ENCODE data around the gene DIPK1C.
"Not testable (repeated sequence)": the region's sequence is repeated elsewhere in the genome, so short reads cannot be mapped to it uniquely, and the experiment has no call there.

The DIPK1C gene

GRCh38 chr18:74457043-74457724 is at the start of gene DIPK1C:
TSS of gene DIPK1C (minus strand) at chr18:74457308. CDS start at chr18:74457259, 49 bp downstream.
- no peak for DNase-seq

GRCh38 chr18:74506448-74507084 is 49.5 kb upstream of the DIPK1C start:
- no peak for DNase-seq

DNA sequence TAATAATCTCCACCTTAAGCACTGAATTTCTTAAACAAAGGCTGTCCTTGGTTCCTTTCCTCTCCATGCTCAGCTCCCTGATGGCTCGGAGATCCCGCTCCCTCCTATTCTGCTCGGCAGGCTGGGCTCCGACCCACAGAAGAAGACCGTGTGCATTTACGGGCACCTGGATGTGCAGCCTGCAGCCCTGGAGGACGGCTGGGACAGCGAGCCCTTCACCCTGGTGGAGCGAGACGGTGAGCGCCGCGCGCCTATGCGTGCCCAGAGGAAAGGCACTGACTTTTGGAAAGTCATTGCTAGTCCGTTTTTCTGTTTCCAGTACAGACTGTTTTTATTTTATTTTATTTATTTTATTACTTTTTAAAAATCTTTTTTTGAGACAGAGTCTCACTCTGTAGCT is 48.7 kb upstream of the DIPK1C start:
- DNase-seq: no peak

- DNase-seq: no peak
Observed at GRCh38 chr18:74503137-74503536, 46.0 kb upstream of the DIPK1C start.

- DNase-seq: no peak
Observed at GRCh38 chr18:74501386-74501785, 44.3 kb upstream of the DIPK1C start.

DNA sequence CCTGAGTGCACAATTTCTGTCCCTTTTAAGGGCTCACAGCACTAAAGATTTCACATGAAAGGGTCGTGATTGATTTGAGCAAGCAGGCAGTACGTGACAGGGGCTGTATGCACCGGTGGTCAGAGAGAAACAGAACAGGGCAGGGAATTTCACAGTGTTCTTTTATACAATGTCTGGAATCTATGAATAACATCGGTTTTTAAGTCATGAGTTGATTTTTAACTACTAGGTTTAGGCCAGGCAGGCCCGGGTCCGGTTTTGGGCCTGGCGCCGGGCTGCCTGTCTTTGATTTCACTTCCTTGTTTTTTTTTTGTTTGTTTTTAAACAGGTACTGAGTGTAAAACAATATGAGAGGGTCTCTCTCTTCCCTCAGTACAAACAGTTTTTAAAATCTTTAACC is 43.7 kb upstream of the DIPK1C start:
- DNase-seq: not testable (repeated sequence)

- no peak for DNase-seq
Observed at GRCh38 chr18:74500372-74500771, 43.3 kb upstream of the DIPK1C start.

- DNase-seq: peak in 1 of 2 donors; percentile 23
Observed at GRCh38 chr18:74499633-74500032, 42.5 kb upstream of the DIPK1C start.

GRCh38 chr18:74498712-74499627 is 41.9 kb upstream of the DIPK1C start:
- DNase-seq: peak; percentile 69 to 70

DNA sequence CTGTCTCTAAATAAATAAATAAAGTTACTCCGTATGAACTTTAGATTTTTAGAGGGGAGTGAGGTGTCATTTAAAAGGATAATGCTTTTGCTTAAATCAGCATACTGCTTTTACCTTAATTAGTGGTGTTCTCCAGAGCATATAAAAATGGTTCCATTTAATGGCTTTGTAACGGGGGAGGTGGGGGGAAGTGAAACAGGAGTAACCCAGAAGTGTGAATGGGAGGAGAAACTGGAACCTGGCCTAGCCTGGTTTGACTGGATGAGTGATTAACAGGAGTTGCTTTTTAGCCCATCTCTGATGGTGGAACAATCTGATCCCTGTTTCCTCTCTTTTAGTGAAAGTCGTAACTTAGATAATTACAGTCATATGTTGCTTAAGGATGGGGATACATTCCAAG is 40.7 kb upstream of the DIPK1C start:
- no peak for DNase-seq

DNA sequence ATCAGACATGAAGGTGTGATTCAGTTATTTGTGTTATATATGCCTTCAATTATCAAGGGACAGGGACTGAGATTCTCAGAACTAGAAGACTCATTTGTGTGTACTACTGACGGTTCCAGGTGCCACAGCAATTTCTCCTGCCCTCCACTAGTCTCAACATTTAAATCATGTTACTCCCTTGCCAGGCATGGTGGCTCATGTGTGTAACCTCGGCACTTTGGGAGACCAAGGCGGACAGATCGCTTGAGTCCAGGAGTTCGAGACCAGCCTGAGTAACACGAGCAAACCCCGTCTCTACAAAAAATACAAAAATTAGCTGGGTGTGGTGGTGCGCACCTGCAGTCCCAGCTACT is 40.2 kb upstream of the DIPK1C start:
- DNase-seq: no peak

DNA sequence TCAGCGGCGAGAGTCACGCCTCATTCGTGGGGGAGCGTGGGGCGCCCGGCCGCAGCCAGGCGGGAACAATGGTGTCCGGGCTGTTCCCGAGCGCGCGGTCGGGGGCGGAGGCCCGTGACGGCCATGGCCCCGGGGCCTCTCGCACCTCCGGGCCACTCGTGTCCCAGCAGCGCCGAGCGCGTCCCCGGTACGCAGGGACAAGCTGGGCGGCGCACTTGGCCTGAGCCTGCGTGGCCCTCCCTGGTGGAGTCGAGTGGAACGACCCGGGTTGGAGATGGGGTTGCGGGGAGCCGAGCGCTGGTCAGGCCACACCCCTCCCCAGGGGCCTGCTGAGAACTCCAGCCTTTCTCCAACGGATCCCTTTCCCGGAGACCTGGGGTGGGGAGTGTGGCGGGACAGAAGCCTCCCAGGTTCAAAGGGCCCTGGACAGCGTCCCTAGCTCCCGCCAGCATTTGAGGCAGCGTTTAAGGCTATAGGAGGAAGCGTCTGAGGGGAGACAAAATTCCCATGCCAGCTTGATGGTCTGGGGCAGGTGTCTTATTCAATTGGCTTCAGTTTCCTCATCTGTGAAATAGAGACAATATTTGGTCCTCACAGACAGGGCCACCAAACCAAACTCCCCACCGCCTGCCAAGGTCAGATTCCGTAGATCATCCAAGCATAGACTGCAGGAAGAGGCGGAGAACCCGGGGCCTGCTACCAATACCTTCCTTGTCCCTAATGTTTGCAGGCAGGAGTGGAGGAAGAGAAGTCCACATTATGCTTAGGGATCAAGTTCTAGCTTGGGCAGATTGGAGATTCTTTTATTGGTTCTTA is 39.6 kb upstream of the DIPK1C start:
- peak; percentile 21 to 30 for DNase-seq

DNA sequence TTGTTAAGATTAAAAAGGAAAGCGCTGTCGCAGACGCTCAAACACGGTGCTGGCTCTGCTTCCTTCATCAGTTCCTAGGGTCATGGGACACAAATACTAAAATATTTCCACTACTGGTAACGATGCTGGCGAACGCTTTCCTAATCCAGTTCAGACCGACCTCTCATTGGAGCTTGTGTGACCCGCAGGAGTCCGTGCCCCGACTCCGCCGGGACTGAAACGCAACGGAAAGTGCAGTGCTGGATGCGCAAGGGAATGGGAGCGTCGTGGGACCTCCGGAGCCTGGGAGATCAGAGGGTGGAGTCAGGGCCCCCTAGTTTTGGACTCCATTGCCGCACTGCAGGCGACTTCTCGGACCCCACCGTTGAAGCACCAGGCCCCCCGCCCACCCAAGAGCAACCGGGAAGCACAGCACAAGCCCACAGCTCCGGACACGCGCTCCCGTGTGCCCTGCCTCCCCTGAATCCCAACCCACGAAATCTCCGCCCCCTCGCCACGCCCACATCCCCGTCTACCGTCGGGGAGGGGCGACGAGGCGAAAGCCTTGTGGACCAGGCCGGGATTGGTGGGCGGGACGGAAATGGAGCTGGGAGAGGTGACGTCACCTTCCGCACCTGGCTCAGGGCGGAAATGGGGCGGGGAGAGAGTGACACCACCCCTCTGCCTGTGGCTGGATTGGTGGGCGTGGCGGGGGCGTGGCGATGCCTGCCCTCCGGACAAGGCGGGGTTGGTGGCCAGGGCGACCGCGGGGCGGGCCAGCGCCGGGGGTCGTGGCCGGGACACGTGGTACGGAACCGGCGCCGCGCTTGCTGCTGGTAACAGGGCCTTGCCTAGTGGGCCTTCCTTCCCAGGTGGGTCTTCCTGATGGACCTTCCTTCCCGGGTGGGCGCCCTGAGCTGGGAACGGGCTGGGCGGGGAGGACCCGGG is 38.7 kb upstream of the DIPK1C start, which contains the start of gene CNDP2:
TSS of gene CNDP2 (plus strand) at position 783 of the 927 bp plus-strand sequence. CDS start 3,611 bp downstream, outside the sequence.
- peak; percentile 99 for DNase-seq

DNA sequence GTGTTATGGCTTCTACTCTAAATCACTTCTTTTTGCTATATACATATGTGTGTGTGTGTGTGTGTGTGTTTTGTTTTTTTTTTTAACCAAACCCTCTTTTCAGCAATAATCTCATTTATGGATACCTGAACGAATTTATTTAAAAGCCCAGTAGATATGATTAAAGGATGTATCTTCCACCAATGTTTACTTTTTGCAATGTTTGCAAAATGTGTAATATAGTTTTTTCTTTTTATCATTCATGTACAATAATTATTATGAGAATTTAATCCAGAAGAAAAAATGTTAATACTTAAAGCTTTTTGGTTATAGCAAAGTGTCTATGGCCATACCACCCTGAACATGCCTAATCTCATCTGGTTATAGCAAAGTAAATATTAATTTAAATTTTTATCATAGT is 37.4 kb upstream of the DIPK1C start:
- no peak for DNase-seq

DNA sequence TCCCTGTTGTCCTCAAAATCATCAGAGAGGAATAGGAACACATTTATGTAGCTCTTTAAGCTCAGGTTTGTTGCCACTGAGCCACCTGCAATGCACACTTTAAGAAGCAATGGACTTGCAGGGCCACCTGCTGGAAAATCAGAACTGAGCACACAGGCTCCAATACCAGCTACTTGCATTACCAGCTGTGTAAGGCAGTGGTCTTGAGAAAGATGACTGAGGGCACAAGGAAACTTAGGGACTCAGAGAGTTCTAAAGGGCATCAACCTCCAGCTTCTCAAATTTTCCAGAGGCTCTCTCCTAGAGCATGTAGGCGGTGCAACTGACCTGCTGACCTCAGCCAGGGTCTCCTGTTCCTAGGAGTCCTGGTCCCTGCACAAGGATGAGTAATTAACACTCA is 36.6 kb upstream of the DIPK1C start:
- peak in 1 of 2 donors; percentile 29 for DNase-seq

- DNase-seq: no peak
Observed at GRCh38 chr18:74492259-74492658, 35.2 kb upstream of the DIPK1C start.

- no peak for DNase-seq
Observed at GRCh38 chr18:74489676-74490075, 32.6 kb upstream of the DIPK1C start.

DNA sequence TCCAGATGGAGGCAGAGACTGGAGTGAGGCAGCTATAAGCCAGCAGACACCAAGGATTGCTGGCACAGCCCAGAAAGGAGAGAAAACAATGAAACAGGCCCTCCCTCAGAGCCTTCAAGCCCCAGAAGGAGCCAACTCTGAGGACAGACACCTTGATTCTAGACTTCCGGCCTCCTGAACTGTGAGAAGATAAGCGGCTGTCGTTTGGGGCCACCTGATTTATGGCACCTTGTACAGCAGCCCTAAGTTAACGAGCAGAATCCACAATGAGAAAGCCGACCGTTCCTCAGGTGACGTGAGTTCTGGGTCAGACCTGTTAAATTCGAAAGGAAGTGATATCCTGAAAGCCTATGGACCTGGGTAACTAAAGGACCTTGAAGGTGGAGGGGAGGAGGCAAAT is 31.8 kb upstream of the DIPK1C start:
- DNase-seq: no peak

- no peak for DNase-seq
Observed at GRCh38 chr18:74488354-74488753, 31.2 kb upstream of the DIPK1C start.

- DNase-seq: no peak
Observed at GRCh38 chr18:74486119-74486849, 29.2 kb upstream of the DIPK1C start.

- DNase-seq: no peak
Observed at GRCh38 chr18:74482697-74483096, 25.6 kb upstream of the DIPK1C start.
